ENCODE data around the gene RAB40C.

The RAB40C gene

GRCh38 chr16:561957-562938 lies 27.6 kb upstream of the RAB40C start:
- no peak for ATAC-seq (ENCODE audit: insufficient read depth, low read depth)
- H3K9ac ChIP-seq (ENCODE audit: low read depth, low read length), result no peak overlapping the region

GRCh38 chr16:563072-563644 lies 26.7 kb upstream of the RAB40C start:
- no peaks in the 10 kb centered on the region for H3K9me3 ChIP-seq (ENCODE audit: insufficient read depth, low read length, severe bottlenecking)
- H3K4me1 ChIP-seq (ENCODE audit: insufficient read depth, low read length), result peaks cover 19% of the 10 kb centered on the region
- no peaks in the 10 kb centered on the region for H4K20me1 ChIP-seq (ENCODE audit: insufficient read depth, low read length)
- no peak overlapping the region for H3K4me2 ChIP-seq (ENCODE audit: insufficient read depth, low read length)
- H3K79me2 ChIP-seq (ENCODE audit: insufficient read depth, low read length), result no peaks in the 10 kb centered on the region
- no peaks in the 10 kb centered on the region for H3K27me3 ChIP-seq (ENCODE audit: insufficient read depth, low read length, poor library complexity)
- DNase-seq (no peak), ATAC-seq (ENCODE audit: insufficient read depth, low read depth) (no peak)
- no peak overlapping the region for H3K9ac ChIP-seq (ENCODE audit: low read depth, low read length)
- no peak overlapping the region for H3K4me3 ChIP-seq (ENCODE audit: low read depth in 1 of 2, low read length in 2 of 2)
- no peaks in the 10 kb centered on the region for H3K36me3 ChIP-seq (ENCODE audit: insufficient read depth, low read length)
- TF ChIP-seq CTCF (IDR thresholded peaks at IDR 0.05; ENCODE audit: borderline replicate concordance, extremely low read depth, low read length, poor library complexity, severe bottlenecking) (no peak), EZH2 (IDR thresholded peaks at IDR 0.05; ENCODE audit: borderline replicate concordance, low read depth, low read length, severe bottlenecking) (no peak)
- H2AFZ ChIP-seq (ENCODE audit: low read depth, low read length), result no peak overlapping the region
- H3K27ac ChIP-seq (ENCODE audit: low read length), result no peak overlapping the region

More at GRCh38 chr16:561957-562938, 27.6 kb upstream of the RAB40C start:
- TF ChIP-seq EZH2 (IDR thresholded peaks at IDR 0.05; ENCODE audit: borderline replicate concordance, low read depth, low read length, severe bottlenecking) (no peak), CTCF (IDR thresholded peaks at IDR 0.05; ENCODE audit: borderline replicate concordance, extremely low read depth, low read length, poor library complexity, severe bottlenecking) (no peak)
- Histone ChIP-seq H4K20me1 (ENCODE audit: insufficient read depth, low read length) (no peaks in the 10 kb centered on the region), H3K4me2 (ENCODE audit: insufficient read depth, low read length) (no peak overlapping the region), H3K27me3 (ENCODE audit: insufficient read depth, low read length, poor library complexity) (no peaks in the 10 kb centered on the region), H3K36me3 (ENCODE audit: insufficient read depth, low read length) (no peaks in the 10 kb centered on the region), H3K4me3 (ENCODE audit: low read depth in 1 of 2, low read length in 2 of 2) (no peak overlapping the region), H3K27ac (ENCODE audit: low read length) (no peak overlapping the region), H3K4me1 (ENCODE audit: insufficient read depth, low read length) (peaks cover 16% of the 10 kb centered on the region), H3K79me2 (ENCODE audit: insufficient read depth, low read length) (no peaks in the 10 kb centered on the region), H3K9me3 (ENCODE audit: insufficient read depth, low read length, severe bottlenecking) (no peaks in the 10 kb centered on the region), H2AFZ (ENCODE audit: low read depth, low read length) (no peak overlapping the region)
- DNase-seq, result no peak

- no peak overlapping the region for H3K4me3 ChIP-seq (ENCODE audit: low read depth in 1 of 2, low read length in 2 of 2)
- H3K4me1 ChIP-seq (ENCODE audit: insufficient read depth, low read length), result peaks cover 33% of the 10 kb centered on the region
- H3K36me3 ChIP-seq (ENCODE audit: insufficient read depth, low read length), result no peaks in the 10 kb centered on the region
- no peak overlapping the region for H3K27ac ChIP-seq (ENCODE audit: low read length)
- no peak overlapping the region for H3K4me2 ChIP-seq (ENCODE audit: insufficient read depth, low read length)
- no peak for TF ChIP-seq CTCF (IDR thresholded peaks at IDR 0.05; ENCODE audit: borderline replicate concordance, extremely low read depth, low read length, poor library complexity, severe bottlenecking)
- no peak for TF ChIP-seq EZH2 (IDR thresholded peaks at IDR 0.05; ENCODE audit: borderline replicate concordance, low read depth, low read length, severe bottlenecking)
- no peaks in the 10 kb centered on the region for H3K9me3 ChIP-seq (ENCODE audit: insufficient read depth, low read length, severe bottlenecking)
- H3K27me3 ChIP-seq (ENCODE audit: insufficient read depth, low read length, poor library complexity), result no peaks in the 10 kb centered on the region
- H2AFZ ChIP-seq (ENCODE audit: low read depth, low read length), result no peak overlapping the region
- ATAC-seq (ENCODE audit: insufficient read depth, low read depth) (no peak), DNase-seq (no peak)
- H3K79me2 ChIP-seq (ENCODE audit: insufficient read depth, low read length), result peaks cover 10% of the 10 kb centered on the region
- H3K9ac ChIP-seq (ENCODE audit: low read depth, low read length), result no peak overlapping the region
- H4K20me1 ChIP-seq (ENCODE audit: insufficient read depth, low read length), result no peaks in the 10 kb centered on the region
Measured at GRCh38 chr16:564690-565418, 25.0 kb upstream of the RAB40C start.

Data from DND-41 (cell line).